HepG2 (cell line): ENCODE measurements around the gene RCBTB1. TPM values are rescaled to one million over a fixed set of nuclear protein-coding genes. Genes with fewer than 3 reads are reported as not detected.

Experiments
- ATAC-seq: fragments of 200-7000 bp; cut with Tn5 transposase; 3 replicates; pipeline ENCODE4 v1.9.1; 2020; ENCODE audit warnings: mild to moderate bottlenecking, moderate library complexity
- BruUV-seq: library from RNA; stranded (reverse); fragments of 400-500 nt; replicated peaks from 2 replicates; lab custom pipeline; 2021; lab: Mats Ljungman, UMichigan
- CTCF ChIA-PET: fragments of 300-600 bp; formaldehyde crosslinking; extraction: SDS; loops from one replicate; lab custom pipeline; 2021; ENCODE audit warnings: low total read pairs, inconsistent platforms, low intra/inter-chr PET ratio; lab: Yijun Ruan, JAX
- POLR2A ChIA-PET: fragments of 350-600 bp; sonication (Branson Sonifier 250); formaldehyde crosslinking; loops from one replicate; lab custom pipeline; 2020; ENCODE audit warnings: antibody characterized with exemption, inconsistent platforms; lab: Yijun Ruan, JAX
- DNase-seq: peaks from one replicate; pipeline ENCODE4 v3.0.0-alpha.2; 2015; ENCODE audit warnings: low spot score
- FAIRE-seq: peaks from 3 replicates; lab custom pipeline; 2011; peaks lifted over from hg19 to GRCh38; lab: Jason Lieb, UNC
- H2AFZ ChIP-seq: one replicate; pipeline ENCODE4 v1.6.1; 2011; ENCODE audit warnings: low read length, inconsistent platforms
- H3K27ac ChIP-seq: fragments of 300-600 bp; 3 replicates; pipeline ENCODE4 v1.8.0; 2011; ENCODE audit warnings: mixed run types, mild to moderate bottlenecking, mixed read lengths, low read length, inconsistent platforms; ENCODE audit not compliant: insufficient read depth; ENCODE audit errors: extremely low read length
- H3K27me3 ChIP-seq, 2 experiments: fragments of 200-600 bp in 1 of 2; 2 replicates in 1 of 2; 3 replicates in 1 of 2; pipeline versions ENCODE4 v1.6.0 to v1.8.0; 2011; ENCODE audit warnings: low read length in 2 of 2, mild to moderate bottlenecking in 2 of 2, moderate library complexity in 2 of 2, inconsistent platforms in 1 of 2; ENCODE audit not compliant: insufficient read depth in 2 of 2, control insufficient read depth in 1 of 2
- H3K36me3 ChIP-seq, 2 experiments: fragments of 200-600 bp in 1 of 2; replicated peaks in 1 of 2; 2 replicates in 1 of 2; 3 replicates in 1 of 2; pipeline versions ENCODE4 v1.5.1 to v1.8.0; 2011; ENCODE audit warnings: low read length in 2 of 2, inconsistent platforms in 1 of 2; ENCODE audit not compliant: insufficient read depth in 2 of 2, control insufficient read depth in 1 of 2
- H3K4me1 ChIP-seq: 2 replicates; pipeline ENCODE4 v1.5.1; 2012; ENCODE audit warnings: low read length, inconsistent platforms; ENCODE audit not compliant: insufficient read depth
- H3K4me2 ChIP-seq: 2 replicates; pipeline ENCODE4 v1.6.0; 2011; ENCODE audit warnings: low read depth, low read length, inconsistent platforms
- H3K4me3 ChIP-seq, 3 experiments: fragments of 200-600 bp in 1 of 3; sonication (generic), shearing (Covaris generic) in 1 of 3; replicated peaks in 1 of 3; 2 replicates each; pipeline ENCODE4 v1.5.1; 2011 to 2016; ENCODE audit warnings: low read length in 3 of 3, inconsistent platforms in 2 of 3, low read depth in 2 of 3, mild to moderate bottlenecking in 2 of 3, control low read depth in 1 of 3, mixed read lengths in 1 of 3; ENCODE audit not compliant: insufficient read depth in 1 of 3
- H3K79me2 ChIP-seq: one replicate; pipeline ENCODE4 v1.6.1; 2011; ENCODE audit warnings: low read length, inconsistent platforms; ENCODE audit not compliant: insufficient read depth
- H3K9ac ChIP-seq: 2 replicates; pipeline ENCODE4 v1.6.0; 2011; ENCODE audit warnings: mild to moderate bottlenecking, low read depth, low read length, inconsistent platforms; ENCODE audit not compliant: insufficient read depth
- H3K9me3 ChIP-seq: 2 replicates; pipeline ENCODE4 v1.5.1; 2012; ENCODE audit warnings: mild to moderate bottlenecking, low read length
- H4K20me1 ChIP-seq: 2 replicates; pipeline ENCODE4 v1.6.0; 2011; ENCODE audit warnings: inconsistent platforms, mild to moderate bottlenecking, low read length, moderate library complexity; ENCODE audit not compliant: insufficient read depth
- ARNTL ChIP-seq: sonication (generic); formaldehyde crosslinking; IDR thresholded peaks from 2 replicates; pipeline ENCODE4 v1.4.0; 2020; ENCODE audit warnings: mild to moderate bottlenecking, missing genetic modification reagents
- BORCS8-MEF2B ChIP-seq: sonication (generic); formaldehyde crosslinking; IDR thresholded peaks from 2 replicates; pipeline ENCODE4 v1.8.0; 2022; ENCODE audit warnings: mild to moderate bottlenecking, missing genetic modification reagents
- CEBPB ChIP-seq: IDR thresholded peaks from 2 replicates; pipeline ENCODE4 v1.6.1; 2011; ENCODE audit warnings: low read depth, low read length, improper control_type of control experiment, borderline replicate concordance
- HHEX ChIP-seq: IDR thresholded peaks from 2 replicates; pipeline ENCODE4 v1.6.1; 2016; ENCODE audit warnings: control low read depth
- HMG20A ChIP-seq: IDR thresholded peaks from 2 replicates; pipeline ENCODE4 v1.6.1; 2016; ENCODE audit warnings: borderline replicate concordance
- KLF9 ChIP-seq: IDR thresholded peaks from 2 replicates; pipeline ENCODE4 v1.6.1; 2016; ENCODE audit warnings: low read depth
- NFE2 ChIP-seq: sonication (generic); formaldehyde crosslinking; IDR thresholded peaks from 2 replicates; pipeline ENCODE4 v1.4.0; 2020; ENCODE audit warnings: missing genetic modification reagents
- NR2F6 ChIP-seq, 2 experiments: IDR thresholded peaks; 2 replicates each; pipeline ENCODE4 v1.6.1; 2016; ENCODE audit warnings: antibody characterized with exemption in 1 of 2, mild to moderate bottlenecking in 1 of 2
- PATZ1 ChIP-seq: sonication (generic); formaldehyde crosslinking; IDR thresholded peaks from 2 replicates; pipeline ENCODE4 v1.4.0; 2020; ENCODE audit warnings: missing genetic modification reagents
- YEATS4 ChIP-seq: sonication (generic); formaldehyde crosslinking; IDR thresholded peaks from 2 replicates; pipeline ENCODE4 v1.4.0; 2020; ENCODE audit warnings: missing genetic modification reagents, borderline replicate concordance
- ZNF10 ChIP-seq: sonication (generic); formaldehyde crosslinking; IDR thresholded peaks from 2 replicates; pipeline ENCODE4 v1.4.0; 2020; ENCODE audit warnings: mild to moderate bottlenecking, low read depth, missing genetic modification reagents, borderline replicate concordance
- ZNF124 ChIP-seq: sonication (generic); formaldehyde crosslinking; IDR thresholded peaks from 2 replicates; pipeline ENCODE4 v1.4.0; 2020; ENCODE audit warnings: missing genetic modification reagents
- ZNF530 ChIP-seq: sonication (generic); formaldehyde crosslinking; IDR thresholded peaks from 2 replicates; pipeline ENCODE4 v1.5.0; 2020; ENCODE audit warnings: low read depth, mild to moderate bottlenecking, missing genetic modification reagents
- ZNF569 ChIP-seq: sonication (generic); formaldehyde crosslinking; IDR thresholded peaks from 2 replicates; pipeline ENCODE4 v1.5.0; 2020; ENCODE audit warnings: mild to moderate bottlenecking, missing genetic modification reagents, moderate library complexity, borderline replicate concordance
- ZNF629 ChIP-seq: sonication (generic); formaldehyde crosslinking; conservative IDR thresholded peaks from 2 replicates; pipeline ENCODE4 v1.5.0; 2020; ENCODE audit warnings: missing genetic modification reagents
- ZNF660 ChIP-seq: sonication (generic); formaldehyde crosslinking; IDR thresholded peaks from 2 replicates; pipeline ENCODE4 v1.5.1; 2020; ENCODE audit warnings: mild to moderate bottlenecking, low read depth, missing genetic modification reagents, borderline replicate concordance
- ZNF670 ChIP-seq: sonication (generic); formaldehyde crosslinking; IDR thresholded peaks from 2 replicates; pipeline ENCODE4 v1.8.0; 2022; ENCODE audit warnings: mild to moderate bottlenecking, missing genetic modification reagents, borderline replicate concordance
- ZNF782 ChIP-seq: sonication (generic); formaldehyde crosslinking; IDR thresholded peaks from 2 replicates; pipeline ENCODE4 v1.4.0; 2020; ENCODE audit warnings: missing genetic modification reagents, mild to moderate bottlenecking, borderline replicate concordance
- WGBS: methylation state at CpG from one replicate; pipeline ENCODE4 v1.1.6; 2017; ENCODE audit warnings: low lambda C conversion rate; 5-methylcytosine and 5-hydroxymethylcytosine counted together
- in situ Hi-C: cut with HindIII; loops from 2 replicates; pipeline ENCODE4 v1.10.0; 2017; ENCODE audit warnings: low pct_unique_long_range_greater_than_20kb; ENCODE audit not compliant: extremely low pct_ligation_motif_present
- intact Hi-C: fragments of 100-400 bp; cut with micrococcal nuclease; formaldehyde crosslinking; loops from one replicate; pipeline ENCODE4 v1.10.0; 2022; ENCODE audit not compliant: unreplicated experiment
- polyA plus RNA-seq, 8 experiments: library from polyadenylated mRNA; depleted of rRNA in 3 of 8; stranded (reverse) in 7 of 8; unstranded in 1 of 8; fragments of >200 nt; fragmentation: Illumina TruSeq in 4 of 8; extraction: Trizol in 4 of 8; gene quantifications; 2 replicates each; pipeline versions ENCODE4 v1.2.1 to v1.2.3, GENCODE V29; 2011 to 2016; ENCODE audit warnings: low read depth in 4 of 8, missing spikeins in 1 of 8, mixed read lengths in 1 of 8; ENCODE audit not compliant: insufficient read depth in 1 of 8
- total RNA-seq, 5 experiments: library from RNA; depleted of rRNA; stranded (reverse); fragments of >200 nt; fragmentation: Illumina TruSeq; extraction: Trizol; gene quantifications; 2 replicates each; pipeline ENCODE4 v1.2.3, GENCODE V29; 2016; ENCODE audit warnings: low read depth in 1 of 5
- TF ChIP-seq, protein P1 (sequence below): sonication (generic); formaldehyde crosslinking; IDR thresholded peaks from 2 replicates; pipeline ENCODE4 v1.8.0; 2022; ENCODE audit warnings: mild to moderate bottlenecking, missing genetic modification reagents, borderline replicate concordance
- TF ChIP-seq, protein P2 (sequence below): IDR thresholded peaks from 2 replicates; pipeline ENCODE4 v1.6.1; 2016; ENCODE audit warnings: low read depth, borderline replicate concordance

RCBTB1 gene
- total and polyA plus RNA-seq, 2 of the 13 experiments (the other 11 are each of a cell fraction or from before 2014, with no cell fraction given): 13.4 to 21.6 TPM

- Histone ChIP-seq H2AFZ (no peak overlapping the region), H3K4me3 (no peak overlapping the region), H3K79me2 (no peaks in the 10 kb centered on the region), H3K36me3 (peaks cover 2 to 5% of the 10 kb centered on the region in 2 experiments; a peak in 2 of 5 replicates), H3K27ac (no peak overlapping the region), H3K27me3 (no peaks in the 10 kb centered on the region), H4K20me1 (no peaks in the 10 kb centered on the region), H3K9me3 (no peaks in the 10 kb centered on the region), H3K4me2 (no peak overlapping the region), H3K9ac (no peak overlapping the region), H3K4me1 (peaks cover 10% of the 10 kb centered on the region)
- ATAC-seq (no peak), DNase-seq (no peak), FAIRE-seq (no peak)
- ChIA-PET POLR2A (no interaction called here), CTCF (no interaction called here)
- BruUV-seq: TSS peak; percentile 27
- in situ Hi-C loops (no loop called here), intact Hi-C loops (no loop called here)
- TF ChIP-seq YEATS4 (no peak), KLF9 (CRISPR knock-in tag) (no peak), ZNF569 (CRISPR knock-in tag) (no peak), ZNF660 (CRISPR knock-in tag) (no peak), BORCS8-MEF2B (no peak), ZNF530 (no peak), NFE2 (CRISPR knock-in tag) (no peak), ZNF670 (CRISPR knock-in tag) (no peak), ZNF10 (no peak), ZNF782 (CRISPR knock-in tag) (no peak), CEBPB (no peak), HMG20A (CRISPR knock-in tag) (no peak), HHEX (CRISPR knock-in tag) (no peak), NR2F6 (IDR thresholded peaks at IDR 0.05) (no peak), NR2F6 (CRISPR knock-in tag; IDR thresholded peaks at IDR 0.05) (no peak), PATZ1 (CRISPR knock-in tag) (no peak), ARNTL (CRISPR knock-in tag) (no peak), ZNF124 (CRISPR knock-in tag) (no peak), ZNF629 (CRISPR knock-in tag) (no peak)
- TF ChIP-seq, protein P1, sequence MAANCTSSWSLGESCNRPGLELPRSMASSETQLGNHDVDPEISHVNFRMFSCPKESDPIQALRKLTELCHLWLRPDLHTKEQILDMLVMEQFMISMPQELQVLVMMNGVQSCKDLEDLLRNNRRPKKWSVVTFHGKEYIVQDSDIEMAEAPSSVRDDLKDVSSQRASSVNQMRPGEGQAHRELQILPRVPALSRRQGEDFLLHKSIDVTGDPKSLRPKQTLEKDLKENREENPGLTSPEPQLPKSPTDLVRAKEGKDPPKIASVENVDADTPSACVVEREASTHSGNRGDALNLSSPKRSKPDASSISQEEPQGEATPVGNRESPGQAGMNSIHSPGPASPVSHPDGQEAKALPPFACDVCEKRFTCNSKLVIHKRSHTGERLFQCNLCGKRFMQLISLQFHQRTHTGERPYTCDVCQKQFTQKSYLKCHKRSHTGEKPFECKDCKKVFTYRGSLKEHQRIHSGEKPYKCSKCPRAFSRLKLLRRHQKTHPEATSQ (CRISPR knock-in tag): no peak
- TF ChIP-seq, protein P2, sequence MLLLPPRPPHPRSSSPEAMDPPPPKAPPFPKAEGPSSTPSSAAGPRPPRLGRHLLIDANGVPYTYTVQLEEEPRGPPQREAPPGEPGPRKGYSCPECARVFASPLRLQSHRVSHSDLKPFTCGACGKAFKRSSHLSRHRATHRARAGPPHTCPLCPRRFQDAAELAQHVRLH: no peak
- WGBS: 92% methylated on average over 4 of the region's 4 CpGs
These were observed 64.1 kb downstream of the RCBTB1 start for GRCh38 chr13:49521224-49521623.
